Natural killer cell treated with Interleukin-12 subunit alpha and Interleukin-12 subunit beta and Interleukin-15 and Interleukin-18, amount 100 ng/mL, for 72 hours (primary cell): ENCODE results near the gene WASL. TPM values are rescaled to one million over a fixed set of nuclear protein-coding genes. Genes with fewer than 3 reads are reported as not detected.
A peak's percentile ranks its signal among the peaks of the same experiment; 100 is the strongest.

Experiments
- ATAC-seq, 2 donors: fragments of 150-1000 bp; cut with Tn5 transposase in 1 of 2; sonication (Bioruptor Pico), chemical (Tn5 transposase) in 1 of 2; 2 replicates each; pipeline ENCODE4 v1.10.0; 2021
- DNase-seq: peaks from one replicate; pipeline ENCODE4 v3.0.0; 2022; ENCODE audit warnings: low spot score
- H3K27ac Mint-ChIP-seq, 2 donors: 1 replicate in 1 of 2; 2 replicates in 1 of 2; pipeline ENCODE4 v1.8.0; 2022; ENCODE audit warnings: mixed read lengths in 2 of 2, mild to moderate bottlenecking in 1 of 2, moderate library complexity in 1 of 2
- H3K27me3 Mint-ChIP-seq, 2 donors: 1 replicate in 1 of 2; 2 replicates in 1 of 2; pipeline ENCODE4 v1.8.0; 2022; ENCODE audit warnings: mixed read lengths in 2 of 2
- H3K36me3 Mint-ChIP-seq: one replicate; pipeline ENCODE4 v1.8.0; 2022; ENCODE audit warnings: mixed read lengths
- H3K4me1 Mint-ChIP-seq, 2 donors: 1 replicate in 1 of 2; 2 replicates in 1 of 2; pipeline ENCODE4 v1.8.0; 2022; ENCODE audit warnings: low read depth in 2 of 2, mixed read lengths in 2 of 2, mild to moderate bottlenecking in 1 of 2
- H3K4me3 Mint-ChIP-seq: one replicate; pipeline ENCODE4 v1.8.0; 2022; ENCODE audit warnings: mixed read lengths
- H3K9me3 Mint-ChIP-seq: 2 replicates; pipeline ENCODE4 v1.8.0; 2022; ENCODE audit warnings: mixed read lengths
- total RNA-seq, 2 donors: library from RNA; stranded (reverse); gene quantifications; one replicate each; pipeline ENCODE4 v1.2.3, GENCODE V29; 2022

The WASL gene
- total RNA-seq, 2 donors from 2014 or later = 6.3 to 10.6 TPM

DNA sequence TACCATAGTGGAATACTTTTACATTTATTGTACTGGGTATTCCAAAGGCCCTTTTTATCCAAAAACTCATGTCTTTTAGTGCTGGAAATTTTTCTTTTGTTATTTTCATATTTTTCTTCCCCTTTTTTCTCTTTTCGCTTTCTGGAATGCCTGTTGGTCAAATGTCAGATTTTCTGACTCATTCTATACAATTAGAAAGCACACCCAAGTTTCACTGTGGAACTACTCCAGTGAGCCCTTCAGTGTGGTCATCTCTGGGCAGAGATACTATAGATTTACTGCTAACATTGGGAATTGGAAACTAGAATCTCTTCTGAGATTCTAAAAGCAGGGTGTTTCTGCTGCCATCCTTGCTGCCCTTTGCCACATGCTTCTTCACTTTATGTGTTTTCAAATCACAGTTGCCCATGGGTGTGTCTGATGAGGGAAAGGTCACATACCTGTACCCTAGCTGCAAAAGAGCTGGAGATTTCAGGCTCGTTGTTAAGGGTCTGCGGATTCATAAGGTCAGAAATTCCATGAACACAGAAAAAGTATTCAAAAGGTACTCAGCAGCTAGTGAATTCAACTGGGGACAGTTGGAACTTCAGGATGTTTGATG lies 5.6 kb upstream of the WASL start:
- H3K27ac Mint-ChIP-seq = no peak overlapping the region
- DNase-seq (no peak), ATAC-seq (no peak)
- H3K4me1 Mint-ChIP-seq = peaks cover 8 to 9% of the 10 kb centered on the region in 2 donors
- H3K9me3 Mint-ChIP-seq = no peaks in the 10 kb centered on the region
- no peaks in the 10 kb centered on the region for H3K36me3 Mint-ChIP-seq
- peaks cover 0 to 7% of the 10 kb centered on the region in 2 donors for H3K27me3 Mint-ChIP-seq
- no peak overlapping the region for H3K4me3 Mint-ChIP-seq

DNA sequence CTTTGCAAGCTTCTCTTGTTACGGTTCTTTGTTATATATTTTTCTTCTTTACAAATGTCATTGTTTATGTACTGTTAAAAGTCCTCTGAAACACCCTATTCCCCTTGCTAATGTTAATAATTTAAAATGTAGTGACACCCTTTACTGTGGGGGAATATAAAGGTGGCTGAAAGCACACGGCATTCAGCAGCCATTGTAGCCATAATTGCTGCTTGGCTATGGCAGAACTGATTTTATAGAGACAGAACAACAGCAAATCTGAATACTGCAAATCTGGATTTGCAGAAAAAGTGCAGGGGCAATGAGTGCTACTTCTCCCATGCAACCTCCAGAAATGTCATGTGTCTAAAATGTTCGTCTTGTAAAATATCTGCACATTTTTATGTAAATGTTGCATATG lies 3.7 kb upstream of the WASL start:
- Mint-ChIP-seq H3K27me3 (peaks cover 0 to 7% of the 10 kb centered on the region in 2 donors), H3K9me3 (no peaks in the 10 kb centered on the region), H3K36me3 (peaks cover 4% of the 10 kb centered on the region), H3K27ac (no peak overlapping the region), H3K4me3 (no peak overlapping the region), H3K4me1 (peaks cover 16 to 18% of the 10 kb centered on the region in 2 donors)
- ATAC-seq (no peak), DNase-seq (no peak)

DNA sequence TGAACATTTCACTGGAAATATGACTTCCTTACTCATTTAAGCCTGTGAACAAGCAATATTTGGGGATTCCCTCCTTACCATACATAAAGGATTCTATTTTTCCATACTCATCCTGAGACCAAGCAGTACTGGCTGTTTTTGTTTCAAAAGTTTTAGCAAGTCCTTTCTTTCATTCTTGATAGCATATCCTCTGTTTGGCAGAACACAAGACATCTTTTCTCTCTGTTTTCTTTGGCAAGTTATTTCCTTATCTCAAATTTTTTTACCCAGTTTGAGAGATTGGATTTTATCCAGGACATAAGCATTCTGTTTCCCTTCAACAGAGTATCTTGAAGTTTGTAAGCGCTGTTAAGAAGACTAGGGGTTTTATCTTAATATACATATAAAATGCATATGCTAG lies 3.0 kb upstream of the WASL start:
- ATAC-seq = no peak
- Mint-ChIP-seq H3K4me3 (peak overlapping the region; percentile 39), H3K4me1 (peaks cover 22 to 25% of the 10 kb centered on the region in 2 donors), H3K36me3 (peaks cover 7% of the 10 kb centered on the region), H3K9me3 (no peaks in the 10 kb centered on the region), H3K27ac (peak overlapping the region in 1 of 2 donors; percentile 60), H3K27me3 (peaks cover 0 to 4% of the 10 kb centered on the region in 2 donors)
- no peak for DNase-seq

DNA sequence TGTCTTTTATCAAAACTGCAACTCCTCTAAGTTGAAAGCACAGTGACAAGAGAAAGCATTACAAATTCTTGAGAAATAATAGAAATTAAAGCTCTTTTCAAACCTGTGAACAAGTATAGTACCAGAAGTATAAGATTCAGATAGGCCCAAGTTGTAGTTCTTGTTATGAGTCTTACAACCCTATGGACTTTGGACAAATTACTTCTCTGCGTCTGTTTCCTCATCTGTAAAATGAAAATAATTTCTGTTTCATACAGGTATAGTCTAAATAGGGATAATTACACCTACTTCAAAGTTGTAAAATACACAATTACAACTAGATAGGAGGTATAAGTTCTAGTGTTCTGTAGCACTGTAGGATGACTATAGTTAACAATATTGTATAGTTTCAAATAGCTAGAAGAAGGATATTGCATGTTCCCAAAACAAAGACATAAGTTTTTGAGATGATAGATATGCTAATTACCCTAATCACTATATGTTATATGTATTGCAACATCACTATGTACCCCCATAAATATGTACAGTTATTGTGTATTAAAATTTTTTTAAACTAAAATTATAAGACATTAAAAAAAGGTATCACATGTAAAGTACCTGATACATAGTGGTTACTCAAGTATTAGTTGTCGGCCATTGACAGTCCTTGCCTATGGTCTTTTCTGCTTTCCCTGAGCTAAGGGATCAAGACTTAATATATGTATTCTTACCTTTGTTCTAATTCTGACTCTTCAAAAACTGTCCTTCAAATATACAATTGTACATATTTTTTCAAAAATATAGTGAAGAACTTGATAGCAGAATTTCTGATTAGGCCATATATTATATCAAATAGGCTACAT lies 1.8 kb upstream of the WASL start:
- H3K4me3 Mint-ChIP-seq = no peak overlapping the region
- ATAC-seq (no peak), DNase-seq (no peak)
- H3K4me1 Mint-ChIP-seq = peaks cover 32 to 37% of the 10 kb centered on the region in 2 donors
- no peak overlapping the region for H3K27ac Mint-ChIP-seq
- H3K27me3 Mint-ChIP-seq = peaks cover 0 to 4% of the 10 kb centered on the region in 2 donors
- peaks cover 7% of the 10 kb centered on the region for H3K36me3 Mint-ChIP-seq
- no peaks in the 10 kb centered on the region for H3K9me3 Mint-ChIP-seq

DNA sequence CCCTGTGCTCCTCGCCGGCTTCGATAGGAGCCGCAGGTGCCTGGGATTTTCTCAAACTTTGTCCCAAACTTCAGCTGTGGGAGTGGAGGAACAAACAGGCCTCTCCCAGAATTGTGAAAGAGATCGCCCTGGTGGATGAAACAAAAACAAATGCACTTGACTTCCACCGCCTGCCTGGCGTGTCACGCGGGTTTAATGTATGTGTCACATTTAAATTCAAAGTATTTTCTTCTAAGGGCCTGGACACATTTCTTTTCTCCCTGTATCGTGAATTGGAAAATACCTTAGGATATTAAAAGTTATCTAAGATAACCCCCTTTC lies 694 bp upstream of the WASL start:
- no peak for DNase-seq
- no peak for ATAC-seq
- Mint-ChIP-seq H3K9me3 (no peaks in the 10 kb centered on the region), H3K27me3 (peaks cover 0 to 2% of the 10 kb centered on the region in 2 donors), H3K36me3 (peaks cover 7% of the 10 kb centered on the region), H3K4me1 (peaks cover 37 to 47% of the 10 kb centered on the region in 2 donors), H3K27ac (peak overlapping the region; percentile 93 to 97), H3K4me3 (peak overlapping the region; percentile 90)

DNA sequence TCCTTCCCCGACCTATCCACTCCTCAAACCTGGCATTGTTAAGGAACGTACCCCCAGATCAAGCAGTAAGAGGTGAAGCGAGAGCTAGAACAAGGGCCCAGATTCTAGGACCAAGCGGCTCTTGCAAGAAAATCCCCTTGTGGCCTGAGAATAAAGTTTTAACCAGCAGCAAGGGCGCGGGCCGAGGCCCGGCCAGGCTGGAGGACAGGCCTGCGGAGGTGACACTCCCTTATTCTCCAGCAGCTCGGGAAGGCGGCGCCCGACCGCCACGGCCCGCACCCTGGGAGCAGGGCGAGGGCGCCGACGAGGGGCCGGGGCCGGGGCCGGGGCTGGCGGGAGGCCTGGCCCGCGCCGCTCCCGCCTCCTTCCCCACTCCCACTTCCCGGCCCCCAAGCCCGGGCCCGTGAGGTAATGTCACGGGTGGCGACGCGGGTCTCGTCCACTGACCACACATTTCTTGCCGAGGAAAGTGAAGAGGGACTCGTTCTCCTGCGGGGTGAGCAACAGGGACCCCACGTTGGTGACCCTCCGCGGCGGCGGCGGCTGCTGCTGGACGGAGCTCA lies 551 bp downstream of the WASL start:
- DNase-seq = no peak
- no peaks in the 10 kb centered on the region for H3K27me3 Mint-ChIP-seq
- peak overlapping the region; percentile 93 to 97 for H3K27ac Mint-ChIP-seq
- H3K36me3 Mint-ChIP-seq = peaks cover 7% of the 10 kb centered on the region
- H3K4me1 Mint-ChIP-seq = peaks cover 44 to 60% of the 10 kb centered on the region in 2 donors
- H3K9me3 Mint-ChIP-seq = no peaks in the 10 kb centered on the region
- peak; percentile 52 for ATAC-seq
- peak overlapping the region; percentile 90 for H3K4me3 Mint-ChIP-seq

DNA sequence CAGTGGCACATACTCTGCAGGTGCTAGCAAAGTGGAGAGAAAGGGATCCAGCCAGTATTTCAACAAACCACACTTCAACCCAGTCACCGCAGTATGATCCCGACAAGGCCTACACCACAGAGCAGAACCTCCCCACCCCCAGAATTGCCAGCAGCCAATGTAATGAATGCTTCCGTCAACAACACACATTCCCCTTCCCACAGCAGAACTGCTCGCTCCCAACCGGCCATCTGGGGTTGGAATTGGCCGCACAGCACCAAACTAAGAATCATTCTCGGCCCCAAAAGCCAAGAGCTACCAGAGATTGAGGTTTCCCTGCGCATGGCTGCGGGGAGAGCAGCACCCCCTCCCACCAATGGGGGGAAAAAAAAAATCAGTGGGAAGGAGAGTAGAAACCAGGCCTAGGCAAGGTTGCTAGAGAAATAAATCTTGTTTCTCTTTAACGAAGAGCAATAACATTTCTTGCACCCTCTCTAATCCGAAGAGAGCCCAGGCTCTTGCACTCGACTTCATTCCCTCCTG lies 1.1 kb downstream of the WASL start:
- H3K36me3 Mint-ChIP-seq = peaks cover 7% of the 10 kb centered on the region
- H3K27ac Mint-ChIP-seq = peak overlapping the region; percentile 93 to 97
- peak overlapping the region; percentile 90 for H3K4me3 Mint-ChIP-seq
- no peaks in the 10 kb centered on the region for H3K9me3 Mint-ChIP-seq
- H3K27me3 Mint-ChIP-seq = no peaks in the 10 kb centered on the region
- DNase-seq (no peak), ATAC-seq (no peak)
- peaks cover 48 to 61% of the 10 kb centered on the region in 2 donors for H3K4me1 Mint-ChIP-seq

DNA sequence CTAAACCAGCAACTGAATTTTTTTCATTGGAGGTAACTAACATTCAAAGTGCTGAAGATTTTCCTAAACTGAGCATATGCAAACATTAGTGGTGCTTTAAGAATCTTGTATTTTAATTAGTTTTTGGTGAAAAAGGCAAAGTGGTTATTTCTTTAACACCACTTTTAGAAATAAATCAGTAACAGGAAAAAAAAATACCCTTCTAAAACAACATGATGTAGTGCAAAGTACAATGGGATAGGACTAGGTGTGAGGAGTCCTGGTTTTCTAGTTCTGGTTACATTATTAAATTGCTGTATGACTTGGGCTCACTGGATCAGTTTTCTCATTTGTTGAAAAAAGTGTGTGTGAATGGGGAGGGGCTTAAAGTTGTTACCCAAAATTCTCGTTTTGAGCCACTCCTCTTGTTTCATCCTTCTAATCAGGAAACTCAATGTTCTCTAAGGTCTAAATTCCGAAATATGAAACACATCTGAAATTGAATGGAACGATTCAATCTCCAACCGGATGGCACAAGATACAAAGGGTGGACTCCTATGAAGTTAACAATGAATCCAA lies 1.8 kb downstream of the WASL start:
- Mint-ChIP-seq H3K9me3 (no peaks in the 10 kb centered on the region), H3K36me3 (peaks cover 7% of the 10 kb centered on the region), H3K4me3 (peak overlapping the region; percentile 90), H3K27me3 (no peaks in the 10 kb centered on the region), H3K4me1 (peaks cover 48 to 61% of the 10 kb centered on the region in 2 donors), H3K27ac (peak overlapping the region; percentile 93 to 97)
- no peak for DNase-seq
- no peak for ATAC-seq

DNA sequence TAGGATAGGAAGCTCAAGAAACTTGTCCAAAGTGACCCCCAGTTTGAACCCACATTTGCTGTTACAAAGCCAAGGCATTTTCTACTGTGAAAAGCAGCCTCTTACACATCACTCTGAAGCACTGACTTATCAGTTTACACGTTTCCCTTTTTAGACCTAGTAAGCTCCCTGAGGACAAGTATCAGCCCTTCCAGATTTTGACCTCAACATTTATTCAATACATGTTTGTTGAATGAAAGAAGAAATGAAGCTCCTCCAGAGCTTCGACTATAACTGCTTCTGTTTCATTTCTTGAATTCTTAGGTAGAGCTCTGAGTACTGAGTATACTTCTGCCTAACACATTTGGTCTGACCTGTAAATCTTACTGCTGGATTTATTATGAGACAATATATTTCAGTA lies 2.7 kb downstream of the WASL start:
- DNase-seq = no peak
- Mint-ChIP-seq H3K27me3 (no peaks in the 10 kb centered on the region), H3K27ac (peak overlapping the region; percentile 93 to 97), H3K36me3 (peaks cover 7% of the 10 kb centered on the region), H3K4me3 (peak overlapping the region; percentile 90), H3K4me1 (peaks cover 44 to 56% of the 10 kb centered on the region in 2 donors), H3K9me3 (no peaks in the 10 kb centered on the region)
- ATAC-seq = no peak

DNA sequence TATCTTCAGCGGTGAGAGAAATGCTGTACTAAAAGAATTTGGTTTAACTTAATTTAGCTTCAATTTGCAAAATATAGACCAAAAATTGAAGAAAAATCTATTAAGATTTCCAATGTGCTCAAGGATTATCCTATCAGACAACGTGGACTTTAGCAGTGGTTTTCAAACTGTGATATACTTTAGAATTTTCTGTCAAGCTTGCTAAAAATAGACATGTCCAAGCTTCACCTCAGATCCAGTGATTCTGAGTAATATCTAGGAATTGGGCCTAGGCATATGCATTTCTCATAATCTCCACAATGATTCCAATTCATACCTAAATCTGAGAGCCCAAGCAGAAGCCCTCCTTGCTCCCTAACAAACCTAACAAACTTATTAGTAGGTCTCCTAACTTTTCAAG lies 3.4 kb downstream of the WASL start:
- Mint-ChIP-seq H3K36me3 (peaks cover 7% of the 10 kb centered on the region), H3K4me3 (peak overlapping the region; percentile 90), H3K27me3 (no peaks in the 10 kb centered on the region), H3K27ac (no peak overlapping the region), H3K9me3 (no peaks in the 10 kb centered on the region), H3K4me1 (peaks cover 48 to 56% of the 10 kb centered on the region in 2 donors)
- DNase-seq (no peak), ATAC-seq (no peak)

DNA sequence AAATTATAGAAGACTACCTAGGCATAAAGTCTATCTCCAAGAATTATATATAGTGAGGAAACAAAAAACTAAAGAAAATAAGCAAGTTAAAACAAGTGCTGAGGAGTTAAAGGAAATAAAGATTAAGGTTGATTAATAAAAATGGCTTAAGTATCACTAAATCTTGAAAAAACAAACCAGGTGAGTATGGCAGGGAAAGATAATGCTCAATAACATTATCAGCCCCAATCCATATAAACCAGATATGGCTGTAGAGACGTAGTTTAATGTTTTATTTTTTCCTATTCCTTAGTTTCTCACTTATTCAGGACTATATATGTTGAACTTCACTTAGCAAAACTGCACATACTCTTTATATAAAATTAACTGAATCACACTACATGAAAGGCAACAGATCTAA lies 4.4 kb downstream of the WASL start:
- Mint-ChIP-seq H3K27ac (peak overlapping the region in 1 of 2 donors; percentile 12), H3K27me3 (no peaks in the 10 kb centered on the region), H3K9me3 (no peaks in the 10 kb centered on the region), H3K4me3 (no peak overlapping the region), H3K36me3 (peaks cover 7% of the 10 kb centered on the region), H3K4me1 (peaks cover 46 to 53% of the 10 kb centered on the region in 2 donors)
- ATAC-seq (no peak), DNase-seq (no peak)

DNA sequence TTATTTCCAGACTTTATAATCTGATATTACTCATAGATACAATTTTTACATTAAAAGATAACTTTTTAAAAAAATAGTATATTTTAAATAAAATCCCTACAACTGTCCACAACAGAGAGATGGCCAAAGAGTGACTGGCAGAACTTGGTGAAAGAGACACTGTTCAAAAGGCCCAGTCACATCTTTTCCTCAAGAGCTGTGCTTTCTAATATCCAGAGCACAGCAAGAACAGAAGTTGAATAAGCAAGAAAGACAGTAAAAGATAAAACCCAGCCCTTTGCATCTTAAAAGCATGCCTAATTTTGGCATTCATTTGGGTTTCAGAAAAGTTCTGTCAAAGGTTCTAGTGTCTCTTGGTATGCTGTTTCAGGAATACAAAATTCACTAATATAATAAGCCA lies 6.9 kb downstream of the WASL start:
- Mint-ChIP-seq H3K4me3 (no peak overlapping the region), H3K9me3 (no peaks in the 10 kb centered on the region), H3K4me1 (peaks cover 40 to 42% of the 10 kb centered on the region in 2 donors), H3K36me3 (no peaks in the 10 kb centered on the region), H3K27ac (no peak overlapping the region), H3K27me3 (no peaks in the 10 kb centered on the region)
- ATAC-seq (no peak), DNase-seq (no peak)

DNA sequence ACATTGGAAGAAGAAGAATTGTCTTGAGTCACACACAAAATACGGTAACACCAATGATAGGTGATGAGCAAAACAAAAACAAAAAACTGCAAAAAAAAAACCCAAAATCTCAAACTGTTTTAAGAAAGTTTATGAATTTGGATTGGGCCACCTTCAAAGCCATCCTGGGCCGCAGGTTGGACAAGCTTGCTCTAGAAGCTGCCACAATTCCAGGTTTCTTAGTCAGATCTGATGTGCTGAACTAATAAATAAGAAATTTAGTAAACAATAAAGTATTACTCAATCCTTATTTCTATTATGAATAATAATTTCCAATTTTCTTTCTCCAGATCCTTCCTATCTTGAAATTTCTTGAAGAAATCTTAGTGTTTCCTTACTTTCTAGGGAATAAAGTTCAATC lies 10.0 kb downstream of the WASL start:
- DNase-seq (no peak), ATAC-seq (no peak)
- Mint-ChIP-seq H3K27me3 (no peaks in the 10 kb centered on the region), H3K36me3 (peaks cover 14% of the 10 kb centered on the region), H3K9me3 (peaks cover 5% of the 10 kb centered on the region), H3K4me3 (no peak overlapping the region), H3K4me1 (peaks cover 26 to 31% of the 10 kb centered on the region in 2 donors), H3K27ac (no peak overlapping the region)

DNA sequence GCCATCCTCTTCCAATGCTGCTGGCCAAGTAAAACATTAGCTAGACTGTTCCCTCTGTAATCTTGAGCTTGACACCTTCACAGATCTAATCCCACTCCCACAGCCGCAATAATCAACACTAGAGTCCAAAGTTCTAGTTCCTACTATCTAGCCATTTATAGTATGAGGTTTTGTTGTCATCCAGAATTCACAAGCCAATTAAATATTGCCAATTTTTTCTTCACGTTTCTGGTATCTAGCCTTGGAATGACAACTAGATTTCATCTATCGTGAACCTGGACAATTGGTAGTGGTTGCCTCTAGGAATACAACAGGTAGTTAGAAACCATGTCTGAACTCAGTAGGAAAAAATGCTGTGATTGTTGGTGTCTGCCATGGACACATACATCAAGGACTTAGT lies 10.4 kb downstream of the WASL start:
- Mint-ChIP-seq H3K9me3 (peaks cover 5% of the 10 kb centered on the region), H3K4me1 (peaks cover 26 to 33% of the 10 kb centered on the region in 2 donors), H3K27me3 (no peaks in the 10 kb centered on the region), H3K36me3 (peaks cover 18% of the 10 kb centered on the region), H3K4me3 (no peak overlapping the region), H3K27ac (no peak overlapping the region)
- ATAC-seq = no peak
- DNase-seq = no peak
